Smooth muscle cell (in vitro differentiated cells): ENCODE data around the gene DDX54. TPM values are rescaled to one million over a fixed set of nuclear protein-coding genes. Genes with fewer than 3 reads are reported as not detected.

Experiments used
- microRNA-seq: library from miRNA; unstranded; fragments of <30 nt; microRNA quantifications from one replicate; pipeline ENCODE4, GENCODE V29; 2016; ENCODE audit warnings: borderline number of aligned reads
- polyA plus RNA-seq: library from polyadenylated mRNA; unstranded; fragments of >200 nt; fragmentation: Nextera tagmentation; extraction: Ambion mirVana; gene quantifications from 2 replicates; pipeline ENCODE4 v1.2.1, GENCODE V29; 2016
- small RNA-seq: library from RNA; depleted of rRNA; stranded (forward); fragments of <200 nt; gene quantifications from one replicate; pipeline ENCODE3, GENCODE V24; 2014
- total RNA-seq: library from RNA; depleted of rRNA; stranded (reverse); fragments of >200 nt; gene quantifications from 2 replicates; pipeline ENCODE4 v1.2.3, GENCODE V29; 2014

DDX54 gene
- total and polyA plus RNA-seq, 2 experiments from 2014 or later: 19.3 to 28.3 TPM

Small RNAs within 50 kb of the gene (microRNA-seq; reads per million reads assigned to microRNA genes)
- gene MIR7106: not detected

Small RNAs within 50 kb of the gene (small RNA-seq; reads per million reads assigned to genes)
- gene MIR7106: not detected
- gene RF00019: not detected

Other genes with a start within 250 kb of the DDX54 start
- 0.13 and 1.1 TPM in 2 replicates for gene OAS3, start 247.0 kb downstream of the DDX54 start, total RNA-seq
- 1.9 TPM in 1 of 2 replicates, not detected in the other for gene OAS3, start 247.0 kb downstream of the DDX54 start, polyA plus RNA-seq
- not detected in 2 replicates for gene OAS2, start 207.0 kb downstream of the DDX54 start, total RNA-seq
- gene OAS2, start 207.0 kb downstream of the DDX54 start, polyA plus RNA-seq: not detected in 2 replicates
- gene DTX1, start 128.7 kb downstream of the DDX54 start, total RNA-seq: 0.09 and 0.13 TPM in 2 replicates
- gene DTX1, start 128.7 kb downstream of the DDX54 start, polyA plus RNA-seq: 1.1 TPM in 1 of 2 replicates, not detected in the other
- gene RASAL1, start 49.7 kb downstream of the DDX54 start, total RNA-seq: not detected in 2 replicates
- gene RASAL1, start 49.7 kb downstream of the DDX54 start, polyA plus RNA-seq: not detected in 2 replicates
- gene CFAP73, start 35.8 kb downstream of the DDX54 start, total RNA-seq: not detected in 2 replicates
- not detected in 2 replicates for gene CFAP73, start 35.8 kb downstream of the DDX54 start, polyA plus RNA-seq
- gene RITA1, start 243 bp upstream of the DDX54 start, total RNA-seq: 9.1 and 9.6 TPM in 2 replicates
- gene RITA1, start 243 bp upstream of the DDX54 start, polyA plus RNA-seq: 12.2 and 14.0 TPM in 2 replicates
- gene TPCN1, start 36.0 kb upstream of the DDX54 start, total RNA-seq: 12.1 and 12.9 TPM in 2 replicates
- 29.2 and 29.6 TPM in 2 replicates for gene TPCN1, start 36.0 kb upstream of the DDX54 start, polyA plus RNA-seq
- gene SLC8B1, start 149.6 kb upstream of the DDX54 start, total RNA-seq: 14.3 and 17.5 TPM in 2 replicates
- gene SLC8B1, start 149.6 kb upstream of the DDX54 start, polyA plus RNA-seq: 11.8 and 13.8 TPM in 2 replicates
- gene PLBD2, start 173.1 kb upstream of the DDX54 start, total RNA-seq: 14.2 and 19.6 TPM in 2 replicates
- 28.2 and 32.9 TPM in 2 replicates for gene PLBD2, start 173.1 kb upstream of the DDX54 start, polyA plus RNA-seq
- gene SDS, start 218.4 kb upstream of the DDX54 start, total RNA-seq: not detected in 2 replicates
- not detected in 2 replicates for gene SDS, start 218.4 kb upstream of the DDX54 start, polyA plus RNA-seq
- 0.81 and 6.7 TPM in 2 replicates for gene SDSL, start 236.9 kb upstream of the DDX54 start, total RNA-seq
- 3.6 and 5.4 TPM in 2 replicates for gene SDSL, start 236.9 kb upstream of the DDX54 start, polyA plus RNA-seq